ENCODE measurements around the gene LIM2. TPM values are rescaled to one million over a fixed set of nuclear protein-coding genes. Genes with fewer than 3 reads are reported as not detected.

Gene LIM2
- total and polyA plus RNA-seq, 2 donors (not counting 1 experiment from before 2014, with no cell fraction given): not detected

DNA sequence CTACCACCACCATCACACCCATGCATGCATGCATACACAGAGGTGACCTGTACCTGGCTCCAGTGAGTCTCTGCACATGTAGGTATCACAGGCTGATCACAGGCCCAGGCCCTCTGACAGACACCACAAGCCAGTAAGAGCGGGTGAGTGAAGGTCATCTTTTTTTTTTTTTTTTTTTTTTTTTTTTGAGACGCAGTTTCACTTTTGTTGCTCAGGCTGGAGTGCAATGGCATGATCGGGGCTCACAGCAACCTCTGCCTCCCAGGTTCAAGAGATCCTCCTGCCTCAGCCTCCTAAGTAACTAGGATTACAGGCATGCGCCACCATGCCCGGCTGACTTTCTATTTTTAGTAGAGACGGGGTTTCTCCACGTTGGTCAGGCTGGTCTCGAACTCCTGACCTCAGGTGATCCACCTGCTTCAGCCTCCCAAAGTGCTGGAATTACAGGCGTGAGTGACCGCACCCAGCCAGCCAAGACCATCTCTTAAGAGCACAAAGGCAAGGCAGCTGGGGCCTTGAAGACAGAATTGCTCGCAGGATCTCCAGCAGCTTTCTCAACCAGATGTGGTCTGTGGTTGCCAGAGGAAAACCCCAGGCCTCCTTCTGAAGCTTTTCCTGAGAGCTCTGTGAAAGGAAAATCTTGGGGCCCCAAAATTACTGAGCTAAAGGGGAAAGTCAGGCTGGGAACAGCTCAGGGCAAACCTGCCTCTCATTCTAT is 12.1 kb downstream of the LIM2 start:
- H3K9ac ChIP-seq (ENCODE audit: low read length): no peak overlapping the region
- CTCF ChIA-PET: interaction anchor here (0.8 kb wide), 1 partner anchor 23 kb away, joined by 3 read pairs; no protein-coding TSS in a partner anchor
- no peak overlapping the region for H3K4me3 ChIP-seq (ENCODE audit: control extremely low read depth in 1 of 5, extremely low read depth in 1 of 5, insufficient read depth in 1 of 5, low read depth in 2 of 5, low read length in 4 of 5)
- H3K4me2 ChIP-seq (replicated peaks; ENCODE audit: low read depth, low read length, poor library complexity, severe bottlenecking): no peak overlapping the region
- H3K36me3 ChIP-seq (replicated peaks in 1 of 2; ENCODE audit: control extremely low read depth in 1 of 2, control insufficient read depth in 1 of 2, extremely low read depth in 1 of 2, insufficient read depth in 2 of 2, low read length in 1 of 2): no peaks in the 10 kb centered on the region
- no peaks in the 10 kb centered on the region for H3K27me3 ChIP-seq (replicated peaks in 1 of 4; ENCODE audit: control extremely low read depth in 1 of 4, control insufficient read depth in 3 of 4, insufficient read depth in 4 of 4, low read length in 3 of 4)
- Mint-ChIP-seq H3K9me3 (ENCODE audit: insufficient read depth) (no peaks in the 10 kb centered on the region), H3K4me1 (peaks cover 6% of the 10 kb centered on the region), H3K4me3 (no peak overlapping the region), H3K27me3 (no peaks in the 10 kb centered on the region), H3K27ac (no peak overlapping the region)
- H3K4me1 ChIP-seq (ENCODE audit: control insufficient read depth in 2 of 2, insufficient read depth in 2 of 2, low read length in 2 of 2): peaks cover 0 to 7% of the 10 kb centered on the region in 2 donors
- ATAC-seq (ENCODE audit: low read depth) (no peak), DNase-seq (no peak)
- WGBS (ENCODE audit: insufficient coverage): 30% methylated on average over 9 of the region's 11 CpGs
- no peak overlapping the region for H3K27ac ChIP-seq (ENCODE audit: low read length in 2 of 2)
- POLR2A ChIA-PET: no interaction called here
- no peak for TF ChIP-seq EZH2 (IDR thresholded peaks at IDR 0.05; ENCODE audit: borderline replicate concordance, insufficient read depth, low read depth, low read length, poor library complexity, severe bottlenecking)
- TF ChIP-seq, protein P1, sequence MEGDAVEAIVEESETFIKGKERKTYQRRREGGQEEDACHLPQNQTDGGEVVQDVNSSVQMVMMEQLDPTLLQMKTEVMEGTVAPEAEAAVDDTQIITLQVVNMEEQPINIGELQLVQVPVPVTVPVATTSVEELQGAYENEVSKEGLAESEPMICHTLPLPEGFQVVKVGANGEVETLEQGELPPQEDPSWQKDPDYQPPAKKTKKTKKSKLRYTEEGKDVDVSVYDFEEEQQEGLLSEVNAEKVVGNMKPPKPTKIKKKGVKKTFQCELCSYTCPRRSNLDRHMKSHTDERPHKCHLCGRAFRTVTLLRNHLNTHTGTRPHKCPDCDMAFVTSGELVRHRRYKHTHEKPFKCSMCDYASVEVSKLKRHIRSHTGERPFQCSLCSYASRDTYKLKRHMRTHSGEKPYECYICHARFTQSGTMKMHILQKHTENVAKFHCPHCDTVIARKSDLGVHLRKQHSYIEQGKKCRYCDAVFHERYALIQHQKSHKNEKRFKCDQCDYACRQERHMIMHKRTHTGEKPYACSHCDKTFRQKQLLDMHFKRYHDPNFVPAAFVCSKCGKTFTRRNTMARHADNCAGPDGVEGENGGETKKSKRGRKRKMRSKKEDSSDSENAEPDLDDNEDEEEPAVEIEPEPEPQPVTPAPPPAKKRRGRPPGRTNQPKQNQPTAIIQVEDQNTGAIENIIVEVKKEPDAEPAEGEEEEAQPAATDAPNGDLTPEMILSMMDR (IDR thresholded peaks at IDR 0.05): no peak
- no peaks in the 10 kb centered on the region for H4K20me1 ChIP-seq (ENCODE audit: control insufficient read depth, insufficient read depth, low read length, poor library complexity, severe bottlenecking)
- no peak overlapping the region for H2AFZ ChIP-seq (ENCODE audit: insufficient read depth, low read depth, low read length, poor library complexity, severe bottlenecking)
- no peaks in the 10 kb centered on the region for H3K79me2 ChIP-seq (ENCODE audit: control insufficient read depth, insufficient read depth, low read length)
- H3K9me3 ChIP-seq (ENCODE audit: control extremely low read depth in 1 of 3, control insufficient read depth in 2 of 3, insufficient read depth in 1 of 3, low read length in 2 of 3): no peaks in the 10 kb centered on the region
- intact Hi-C loops (cut with micrococcal nuclease): no loop called here

Data from B cell (primary cell).